ENCODE results near the gene SLC10A7. TPM values are rescaled to one million over a fixed set of nuclear protein-coding genes. Genes with fewer than 3 reads are reported as not detected.

SLC10A7 gene
- total RNA-seq, 1 experiment from 2014 or later: 3.9 TPM

- Mint-ChIP-seq H3K4me3 (no peak overlapping the region), H3K9me3 (no peaks in the 10 kb centered on the region), H3K4me1 (no peaks in the 10 kb centered on the region), H3K27ac (no peak overlapping the region), H3K36me3 (ENCODE audit: insufficient read depth in 1 of 3, low read depth in 3 of 3) (no peaks in the 10 kb centered on the region), H3K27me3 (ENCODE audit: low read depth) (no peaks in the 10 kb centered on the region; the same call in 1 of the 2 replicates)
- Histone ChIP-seq H2AK5ac (ENCODE audit: insufficient read length, low read length) (no peak overlapping the region), H3K9me3 (ENCODE audit: control insufficient read depth, low read depth, low read length) (no peaks in the 10 kb centered on the region), H3K27me3 (ENCODE audit: insufficient read depth, low read length) (no peaks in the 10 kb centered on the region), H2BK20ac (ENCODE audit: low read depth, low read length, poor library complexity, severe bottlenecking) (no peak overlapping the region), H3K4me2 (ENCODE audit: insufficient read depth, insufficient read length, low read length) (no peak overlapping the region), H3K23me2 (ENCODE audit: insufficient read length, low read depth, low read length, poor library complexity, severe bottlenecking) (no peaks in the 10 kb centered on the region), H2BK12ac (ENCODE audit: insufficient read length, low read depth, low read length) (no peak overlapping the region), H3K56ac (ENCODE audit: insufficient read length, low read depth, low read length) (no peak overlapping the region), H3K23ac (ENCODE audit: insufficient read length, low read depth, low read length) (no peak overlapping the region), H3K14ac (ENCODE audit: insufficient read depth, low read length) (no peak overlapping the region), H2AFZ (ENCODE audit: low read length) (no peak overlapping the region), H3K79me2 (ENCODE audit: insufficient read depth, low read length) (no peaks in the 10 kb centered on the region), H3K9ac (ENCODE audit: extremely low read depth, insufficient read length, low read length) (no peak overlapping the region), H4K91ac (ENCODE audit: insufficient read length, low read depth, low read length) (no peak overlapping the region), H4K5ac (ENCODE audit: insufficient read length, low read depth, low read length) (no peak overlapping the region), H3K18ac (ENCODE audit: insufficient read length, low read depth, low read length) (no peak overlapping the region), H3K4me1 (ENCODE audit: insufficient read depth, low read length) (no peaks in the 10 kb centered on the region), H2BK5ac (ENCODE audit: insufficient read length, low read length) (no peak overlapping the region), H3K79me1 (ENCODE audit: insufficient read depth, low read depth, low read length, poor library complexity, severe bottlenecking) (no peaks in the 10 kb centered on the region), H3K4ac (ENCODE audit: low read depth, low read length) (no peak overlapping the region), H3K27ac (ENCODE audit: insufficient read length, low read depth, low read length) (no peak overlapping the region), H3T11ph (ENCODE audit: low read length) (no peak overlapping the region), H4K8ac (replicated peaks; ENCODE audit: insufficient read length, low read depth, low read length) (no peak overlapping the region), H2BK15ac (ENCODE audit: low read depth, low read length) (no peak overlapping the region), H2BK120ac (ENCODE audit: low read depth, low read length, poor library complexity, severe bottlenecking) (no peak overlapping the region), H4K20me1 (ENCODE audit: control insufficient read depth, insufficient read depth, insufficient read length) (no peaks in the 10 kb centered on the region)
- DNase-seq: no peak
- no CpG with 5 or more reads among the region's 1 CpG for WGBS (ENCODE audit: extremely low coverage, insufficient read length, low lambda C conversion rate)
- TF ChIP-seq, protein P1, sequence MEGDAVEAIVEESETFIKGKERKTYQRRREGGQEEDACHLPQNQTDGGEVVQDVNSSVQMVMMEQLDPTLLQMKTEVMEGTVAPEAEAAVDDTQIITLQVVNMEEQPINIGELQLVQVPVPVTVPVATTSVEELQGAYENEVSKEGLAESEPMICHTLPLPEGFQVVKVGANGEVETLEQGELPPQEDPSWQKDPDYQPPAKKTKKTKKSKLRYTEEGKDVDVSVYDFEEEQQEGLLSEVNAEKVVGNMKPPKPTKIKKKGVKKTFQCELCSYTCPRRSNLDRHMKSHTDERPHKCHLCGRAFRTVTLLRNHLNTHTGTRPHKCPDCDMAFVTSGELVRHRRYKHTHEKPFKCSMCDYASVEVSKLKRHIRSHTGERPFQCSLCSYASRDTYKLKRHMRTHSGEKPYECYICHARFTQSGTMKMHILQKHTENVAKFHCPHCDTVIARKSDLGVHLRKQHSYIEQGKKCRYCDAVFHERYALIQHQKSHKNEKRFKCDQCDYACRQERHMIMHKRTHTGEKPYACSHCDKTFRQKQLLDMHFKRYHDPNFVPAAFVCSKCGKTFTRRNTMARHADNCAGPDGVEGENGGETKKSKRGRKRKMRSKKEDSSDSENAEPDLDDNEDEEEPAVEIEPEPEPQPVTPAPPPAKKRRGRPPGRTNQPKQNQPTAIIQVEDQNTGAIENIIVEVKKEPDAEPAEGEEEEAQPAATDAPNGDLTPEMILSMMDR (conservative IDR thresholded peaks at IDR 0.05): no peak
Observed at GRCh38 chr4:146257511-146257910, 264.2 kb downstream of the SLC10A7 start.
